Smooth muscle cell of the brain vasculature (primary cell): ENCODE measurements around the gene UNC45B.
"Not testable (repeated sequence)": the region's sequence is repeated elsewhere in the genome, so short reads cannot be mapped to it uniquely, and the experiment has no call there.

ENCODE experiments used
- DNase-seq: peaks from one replicate; pipeline ENCODE4 v3.0.0-alpha.2; 2012; ENCODE audit warnings: low read depth, low spot score

The UNC45B gene

GRCh38 chr17:35170968-35171771, 23.6 kb downstream of the UNC45B start:
- peak; percentile 3 for DNase-seq

GRCh38 chr17:35171834-35172233, 24.2 kb downstream of the UNC45B start:
- DNase-seq = no peak

DNA sequence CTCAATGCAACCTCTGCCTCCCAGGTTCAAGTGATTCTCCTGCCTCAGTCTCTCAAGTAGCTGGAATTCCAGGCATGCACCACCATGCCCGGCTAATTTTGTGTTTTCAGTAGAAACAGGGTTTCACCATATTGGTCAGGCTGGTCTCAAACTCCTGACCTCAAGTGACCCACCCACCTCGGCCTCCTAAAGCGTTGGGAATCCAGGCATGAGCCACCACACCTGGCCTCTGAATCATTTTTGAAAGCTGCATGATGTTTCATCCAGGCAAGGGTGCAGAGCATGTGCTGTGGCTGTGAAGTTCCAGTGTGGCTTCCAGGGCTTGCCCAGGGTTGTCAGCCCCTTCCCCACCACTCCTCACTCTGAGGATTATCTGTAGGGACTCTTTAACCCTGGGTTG, 24.7 kb downstream of the UNC45B start:
- DNase-seq = not testable (repeated sequence)

- no peak for DNase-seq
Measured at GRCh38 chr17:35174835-35175334, 27.3 kb downstream of the UNC45B start.

DNA sequence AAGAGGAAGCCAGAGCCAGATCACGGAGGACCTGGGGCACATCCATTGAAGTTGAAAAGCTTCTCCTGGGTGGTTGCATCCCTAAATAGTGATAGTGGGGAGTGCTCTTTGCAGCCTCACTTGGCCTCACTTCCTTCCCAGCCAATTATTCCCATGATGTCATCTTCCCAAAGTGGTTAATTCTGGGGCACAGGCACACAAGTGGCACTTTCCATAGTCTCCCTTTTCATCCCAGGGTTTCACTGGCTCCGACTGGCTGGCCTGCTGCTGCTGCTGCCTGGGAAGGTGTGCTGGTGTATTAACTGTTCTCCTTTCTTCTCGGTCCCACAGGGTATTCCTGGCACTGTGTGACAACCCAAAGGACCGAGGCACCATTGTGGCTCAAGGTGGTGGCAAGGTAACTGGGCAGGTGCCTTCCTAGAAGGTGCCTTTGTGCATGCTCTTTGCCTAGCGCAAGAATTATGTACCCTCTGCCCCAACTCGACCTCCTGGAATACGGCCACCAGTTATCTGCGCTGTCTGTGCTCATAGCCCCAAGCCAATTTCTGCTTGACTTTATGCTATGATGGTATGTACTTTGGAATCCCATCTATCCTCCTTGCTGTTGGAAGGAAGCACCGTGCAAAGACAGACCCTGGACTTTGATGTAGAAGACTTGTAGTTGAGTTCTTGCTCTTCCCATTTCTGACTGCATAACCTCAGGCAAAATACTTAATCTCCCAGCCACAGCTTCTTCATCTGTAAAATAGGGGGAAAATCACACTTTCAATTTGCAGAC, 28.2 kb downstream of the UNC45B start:
- DNase-seq = no peak

DNA sequence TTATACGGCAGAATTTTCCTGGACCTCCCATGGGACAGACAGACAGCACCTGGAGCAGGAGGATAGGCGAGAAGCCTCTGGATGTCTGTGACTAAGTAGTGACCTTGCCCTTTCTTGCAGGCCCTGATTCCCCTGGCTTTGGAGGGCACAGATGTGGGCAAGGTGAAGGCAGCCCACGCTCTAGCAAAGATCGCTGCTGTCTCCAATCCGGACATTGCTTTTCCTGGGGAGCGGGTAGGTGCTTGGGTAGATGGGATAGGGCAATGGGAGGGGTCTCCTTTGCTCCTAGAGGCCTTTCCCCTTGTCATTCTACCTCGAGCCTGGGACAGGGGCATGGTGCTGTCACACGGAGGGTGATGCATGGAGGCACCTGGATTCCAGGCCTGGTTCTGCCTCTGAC, 29.3 kb downstream of the UNC45B start:
- no peak for DNase-seq

- not testable (repeated sequence) for DNase-seq
Measured at GRCh38 chr17:35179379-35179778, 31.8 kb downstream of the UNC45B start.

DNA sequence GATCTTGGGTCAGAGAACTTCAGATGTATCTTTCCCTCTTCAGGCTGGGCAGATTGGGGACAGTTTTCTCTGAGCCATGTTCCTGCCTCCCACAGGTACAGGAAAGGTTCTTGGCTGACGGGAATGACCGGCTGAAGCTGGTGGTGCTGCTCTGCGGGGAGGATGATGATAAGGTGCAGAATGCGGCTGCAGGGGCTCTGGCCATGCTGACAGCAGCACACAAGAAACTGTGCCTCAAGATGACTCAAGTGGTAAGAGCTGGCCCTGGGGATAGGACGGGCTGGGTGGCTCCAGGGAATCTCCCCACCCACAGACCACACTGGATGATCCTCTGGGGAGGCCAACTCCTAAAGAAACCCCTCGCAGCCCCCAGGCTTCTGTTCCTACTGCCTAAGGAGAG, 35.7 kb downstream of the UNC45B start:
- no peak for DNase-seq

DNA sequence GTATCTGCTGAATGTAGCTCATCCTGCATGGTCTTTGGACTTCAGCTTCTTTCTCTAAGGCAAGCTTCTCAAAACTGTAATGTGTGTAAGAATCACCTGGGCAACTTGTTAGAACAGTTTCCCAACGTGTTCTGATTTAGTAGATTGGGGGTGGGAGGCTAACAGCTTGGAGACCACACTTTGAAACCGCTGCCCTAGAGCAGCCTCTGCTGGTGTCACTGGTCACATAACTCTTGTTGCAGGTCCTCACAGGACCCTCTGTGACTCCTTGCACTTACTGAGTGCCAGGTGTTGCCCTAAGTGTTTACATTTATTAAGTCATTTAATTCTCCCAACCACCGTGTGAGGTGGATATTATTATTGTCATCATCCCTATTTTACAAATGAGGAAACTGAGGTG, 36.7 kb downstream of the UNC45B start:
- no peak for DNase-seq

DNA sequence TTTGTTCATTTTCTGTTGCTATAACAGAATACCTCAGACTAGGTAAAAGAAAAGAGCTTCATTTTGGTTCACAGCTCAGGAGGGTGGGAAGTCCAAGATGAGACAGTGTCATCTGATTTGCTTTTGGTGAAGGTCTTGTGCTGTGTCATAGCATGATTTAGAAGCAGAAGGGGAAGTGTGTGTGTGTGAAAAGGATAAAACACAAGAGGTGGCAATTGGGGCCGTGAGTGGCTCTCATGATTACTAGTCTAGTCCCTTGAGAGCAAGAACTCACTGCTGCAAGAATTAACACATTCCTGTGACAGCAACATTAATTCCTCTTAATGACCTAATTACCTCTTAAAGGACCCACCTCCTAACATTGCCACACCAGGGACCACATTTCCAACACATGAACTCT, 38.2 kb downstream of the UNC45B start:
- no peak for DNase-seq

GRCh38 chr17:35187481-35187880, 39.9 kb downstream of the UNC45B start:
- DNase-seq = no peak

DNA sequence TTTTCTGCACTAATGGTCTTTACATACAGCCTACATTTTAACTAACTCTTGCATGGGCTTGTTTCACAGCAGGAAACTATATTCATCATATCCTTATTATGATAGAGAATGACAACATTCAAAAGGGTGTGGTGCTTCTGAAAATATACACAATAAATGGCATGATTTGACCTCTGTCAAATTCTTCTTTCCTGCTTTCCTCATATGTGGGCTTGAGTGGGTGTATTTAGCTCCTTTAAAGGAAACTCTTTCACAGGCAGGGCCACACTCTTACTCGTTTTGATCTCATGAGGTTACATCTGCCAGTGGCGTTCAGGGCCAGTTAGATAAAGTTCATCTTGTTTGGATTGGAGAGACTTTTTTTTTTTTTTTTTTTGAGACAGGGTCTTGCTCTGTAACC, 40.5 kb downstream of the UNC45B start:
- DNase-seq = no peak

DNA sequence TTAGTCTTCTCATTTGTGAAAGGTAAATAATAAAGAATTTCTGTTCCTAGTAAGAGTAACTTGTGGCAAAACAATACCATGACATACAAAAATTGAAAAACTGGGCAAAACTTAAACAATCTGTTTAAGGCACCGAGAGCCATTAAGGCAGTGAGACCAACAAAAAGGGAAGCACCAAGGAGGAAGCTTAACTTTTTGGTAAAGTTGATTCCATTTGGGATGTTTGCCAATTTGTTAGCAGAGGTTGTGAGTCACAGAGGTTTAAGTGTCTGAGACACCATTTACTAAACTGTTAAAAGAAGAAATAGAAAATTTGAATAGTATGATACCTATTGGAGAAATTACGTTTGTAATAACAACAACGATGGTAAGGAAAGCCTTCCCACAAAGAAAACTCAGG, 41.7 kb downstream of the UNC45B start:
- DNase-seq = no peak

DNA sequence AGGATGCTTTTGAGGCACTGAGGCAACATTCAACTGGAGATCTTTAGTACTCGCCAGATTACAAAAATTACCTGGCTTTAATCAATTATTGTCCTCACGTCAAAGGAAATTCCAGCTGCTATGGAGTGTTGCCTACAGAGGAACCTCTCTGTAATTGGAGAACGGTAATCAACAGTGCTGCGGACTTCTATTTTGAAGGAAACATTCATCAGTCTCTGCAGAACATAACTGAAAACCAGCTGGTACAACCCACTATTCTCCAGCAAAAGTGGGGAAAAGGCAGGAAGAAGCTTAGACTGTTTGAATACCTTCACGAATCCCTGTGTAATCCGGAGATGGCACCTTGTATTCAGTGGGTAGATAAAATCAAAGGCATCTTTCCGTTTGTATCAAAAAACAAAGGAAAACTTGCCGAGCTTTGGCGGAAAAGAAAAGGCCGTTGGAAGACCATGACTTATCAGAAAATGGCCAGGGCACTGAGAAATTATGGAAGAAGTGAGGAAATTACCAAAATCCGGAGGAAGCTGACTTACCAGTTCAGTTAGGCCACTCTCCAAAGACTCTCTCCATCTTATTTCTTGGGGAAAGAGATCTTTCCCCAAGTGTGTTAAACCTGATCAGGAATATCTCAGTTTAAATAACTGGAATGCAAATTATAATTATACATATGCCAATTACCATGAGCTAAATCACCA, 43.5 kb downstream of the UNC45B start:
- no peak for DNase-seq

DNA sequence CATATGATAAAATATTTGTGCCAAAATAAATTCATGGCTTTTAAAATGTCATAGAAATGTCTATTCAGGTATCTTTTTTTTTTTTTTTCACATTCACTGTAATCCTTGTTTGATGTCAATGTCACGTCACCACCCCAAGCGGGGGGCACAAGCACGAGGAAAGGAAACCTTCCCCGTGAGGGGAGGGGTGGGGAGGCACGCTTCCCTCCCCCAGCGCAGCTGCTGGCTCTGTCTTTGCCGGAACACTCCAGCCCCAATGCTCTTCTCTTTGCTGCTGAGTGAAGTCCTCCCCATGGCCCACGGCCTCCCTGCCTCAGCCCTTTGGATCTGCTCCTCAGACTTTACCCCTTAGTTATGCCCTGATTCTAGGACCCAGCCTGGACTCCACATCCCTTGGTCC, 45.1 kb downstream of the UNC45B start:
- no peak for DNase-seq

DNA sequence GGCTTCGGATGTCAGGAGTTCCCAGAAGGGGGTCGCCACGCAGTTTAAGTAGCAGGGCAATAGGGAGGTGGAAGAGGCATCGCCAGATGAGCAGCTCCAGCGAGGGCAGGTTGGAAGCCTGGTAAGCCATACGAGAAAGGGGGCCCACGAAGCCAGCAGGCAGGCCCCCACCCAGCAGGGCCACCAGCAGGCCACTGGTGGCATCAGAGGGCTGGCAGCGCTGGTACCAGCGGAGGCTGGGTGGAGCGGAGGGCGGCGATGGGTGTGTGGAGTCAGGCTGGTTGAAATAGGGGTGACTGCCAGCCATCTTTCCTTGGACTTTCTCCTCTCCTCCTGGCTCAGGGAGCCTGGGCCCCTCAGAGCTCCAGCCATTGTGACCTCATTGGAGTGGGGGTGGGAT, 46.4 kb downstream of the UNC45B start, which contains the start of gene SLC35G3:
Gene SLC35G3 (minus strand): TSS at position 393 of the 400 bp plus-strand sequence. CDS start 86 bp downstream, at position 307.
- DNase-seq = not testable (repeated sequence)

- DNase-seq = not testable (repeated sequence)
Measured at GRCh38 chr17:35195062-35195461, 47.4 kb downstream of the UNC45B start.

DNA sequence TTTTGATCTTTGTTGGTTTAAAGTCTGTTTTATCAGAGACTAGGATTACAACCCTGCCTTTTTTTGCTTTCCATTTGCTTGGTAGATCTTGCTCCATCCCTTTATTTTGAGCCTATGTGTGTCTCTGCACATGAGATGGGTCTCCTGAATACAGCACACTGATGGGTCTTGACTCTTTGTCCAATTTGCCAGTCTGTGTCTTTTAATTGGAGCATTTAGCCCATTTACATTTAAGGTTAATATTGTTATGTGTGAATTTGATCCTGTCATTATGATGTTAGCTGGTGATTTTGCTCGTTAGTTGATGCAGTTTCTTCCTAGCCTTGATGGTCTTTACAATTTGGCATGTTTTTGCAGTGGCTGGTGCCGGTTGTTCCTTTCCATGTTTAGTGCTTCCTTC, 55.0 kb downstream of the UNC45B start:
- not testable (repeated sequence) for DNase-seq

- DNase-seq = no peak
Measured at GRCh38 chr17:35210741-35211140, 63.1 kb downstream of the UNC45B start.

- no peak for DNase-seq
Measured at GRCh38 chr17:35212668-35213067, 65.1 kb downstream of the UNC45B start.

DNA sequence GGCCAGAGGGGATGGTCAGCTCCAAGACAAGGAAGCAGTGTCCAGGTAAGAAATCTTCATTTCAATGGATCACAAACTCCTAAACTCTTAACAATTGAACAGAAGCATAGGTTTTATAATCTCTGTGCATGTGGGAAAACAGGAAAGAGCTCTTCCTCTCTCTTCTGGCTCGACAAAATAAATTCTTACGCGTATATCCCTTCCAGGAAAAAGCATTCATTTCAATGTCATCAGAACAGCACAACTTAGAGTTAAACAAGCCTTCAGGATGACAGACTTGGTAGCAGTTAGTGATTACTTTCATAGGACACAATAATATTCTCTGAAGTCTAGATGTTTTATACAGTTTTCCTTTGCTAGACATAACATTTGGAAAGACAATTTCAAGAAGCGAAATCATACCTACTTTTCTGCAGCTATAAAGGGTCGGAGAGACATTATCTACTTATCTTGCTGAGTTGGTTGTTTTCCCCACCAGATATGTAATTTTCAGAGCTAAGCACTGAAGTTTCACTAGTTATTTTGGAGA, 65.9 kb downstream of the UNC45B start:
- DNase-seq = no peak

- DNase-seq = no peak
Measured at GRCh38 chr17:35214192-35214591, 66.6 kb downstream of the UNC45B start.
